Nephron (organoid): ENCODE data around the gene CNKSR3.

ENCODE experiments used
- H3K27ac Mint-ChIP-seq, 3 experiments: 2 replicates each; pipeline ENCODE4 v1.8.0; 2020; ENCODE audit warnings: mixed read lengths in 3 of 3, mild to moderate bottlenecking in 2 of 3, moderate library complexity in 1 of 3
- H3K27me3 Mint-ChIP-seq: 2 replicates; pipeline ENCODE4 v1.8.0; 2021; ENCODE audit warnings: low read depth, mild to moderate bottlenecking, moderate library complexity, mixed read lengths
- H3K36me3 Mint-ChIP-seq: 2 replicates; pipeline ENCODE4 v1.8.0; 2020; ENCODE audit warnings: low read depth, mixed read lengths
- H3K4me1 Mint-ChIP-seq: 2 replicates; pipeline ENCODE4 v1.8.0; 2020; ENCODE audit warnings: mixed read lengths
- H3K4me3 Mint-ChIP-seq, 3 experiments: 2 replicates each; pipeline ENCODE4 v1.8.0; 2020; ENCODE audit warnings: mild to moderate bottlenecking in 3 of 3, mixed read lengths in 3 of 3, moderate library complexity in 2 of 3
- H3K9me3 Mint-ChIP-seq: 2 replicates; pipeline ENCODE4 v1.8.0; 2020; ENCODE audit warnings: mixed read lengths
- TF ChIP-seq, protein P1 (sequence below), 3 experiments: fragments of 200-600 bp; sonication (generic); IDR thresholded peaks; one replicate each; pipeline ENCODE4 v1.5.0; 2021; ENCODE audit warnings: antibody characterized with exemption in 3 of 3; ENCODE audit not compliant: unreplicated experiment in 3 of 3

CNKSR3 gene

DNA sequence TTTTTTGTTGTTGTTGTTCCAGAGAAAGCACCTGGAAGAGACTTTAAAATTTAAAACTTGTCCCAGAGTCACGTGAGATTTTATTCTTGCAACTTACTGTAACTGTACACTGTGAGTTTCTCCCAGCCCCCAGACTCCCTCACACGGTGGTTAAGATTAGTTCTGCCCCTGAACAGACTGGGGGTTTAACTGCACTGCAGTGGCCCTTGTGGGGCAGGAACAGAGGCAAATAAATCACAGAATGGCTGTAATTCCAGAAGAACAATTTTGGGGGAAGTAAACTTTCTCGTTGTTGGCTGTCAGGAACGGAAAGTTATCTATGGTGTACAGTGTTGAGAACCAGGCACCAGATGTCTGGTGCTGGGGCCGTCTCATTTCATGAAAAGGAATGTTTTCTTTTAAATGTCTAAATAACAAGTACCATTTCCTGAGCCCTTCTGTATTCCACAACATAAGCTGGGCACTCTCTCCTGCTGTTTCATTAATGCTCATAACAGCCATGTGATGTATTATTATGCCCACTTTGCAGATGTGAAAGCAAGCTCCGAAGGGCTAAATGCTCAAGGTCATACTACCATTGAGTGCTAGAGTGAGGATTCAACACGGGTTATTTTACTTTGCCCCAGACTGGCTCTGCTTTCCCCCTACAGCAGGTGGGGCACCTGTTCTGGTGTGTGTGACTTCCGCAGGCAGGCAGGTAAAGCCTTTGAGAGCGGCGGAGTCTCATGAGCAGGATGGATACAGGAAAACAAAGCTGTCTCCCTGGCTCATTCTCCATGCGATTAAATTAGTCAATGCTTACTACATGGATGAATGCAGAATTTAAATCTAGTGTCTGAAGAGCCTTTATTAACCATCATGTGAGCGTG lies 30.5 kb downstream of the CNKSR3 start:
- peak overlapping the region; percentile 94 to 98 (median 94) for H3K27ac Mint-ChIP-seq
- H3K9me3 Mint-ChIP-seq: no peaks in the 10 kb centered on the region
- TF ChIP-seq, protein P1, sequence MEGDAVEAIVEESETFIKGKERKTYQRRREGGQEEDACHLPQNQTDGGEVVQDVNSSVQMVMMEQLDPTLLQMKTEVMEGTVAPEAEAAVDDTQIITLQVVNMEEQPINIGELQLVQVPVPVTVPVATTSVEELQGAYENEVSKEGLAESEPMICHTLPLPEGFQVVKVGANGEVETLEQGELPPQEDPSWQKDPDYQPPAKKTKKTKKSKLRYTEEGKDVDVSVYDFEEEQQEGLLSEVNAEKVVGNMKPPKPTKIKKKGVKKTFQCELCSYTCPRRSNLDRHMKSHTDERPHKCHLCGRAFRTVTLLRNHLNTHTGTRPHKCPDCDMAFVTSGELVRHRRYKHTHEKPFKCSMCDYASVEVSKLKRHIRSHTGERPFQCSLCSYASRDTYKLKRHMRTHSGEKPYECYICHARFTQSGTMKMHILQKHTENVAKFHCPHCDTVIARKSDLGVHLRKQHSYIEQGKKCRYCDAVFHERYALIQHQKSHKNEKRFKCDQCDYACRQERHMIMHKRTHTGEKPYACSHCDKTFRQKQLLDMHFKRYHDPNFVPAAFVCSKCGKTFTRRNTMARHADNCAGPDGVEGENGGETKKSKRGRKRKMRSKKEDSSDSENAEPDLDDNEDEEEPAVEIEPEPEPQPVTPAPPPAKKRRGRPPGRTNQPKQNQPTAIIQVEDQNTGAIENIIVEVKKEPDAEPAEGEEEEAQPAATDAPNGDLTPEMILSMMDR (IDR thresholded peaks at IDR 0.05; ENCODE audit: unreplicated experiment in 3 of 3): no peak
- peak overlapping the region; percentile 53 to 76 (median 68) for H3K4me3 Mint-ChIP-seq
- H3K4me1 Mint-ChIP-seq: peaks cover 70% of the 10 kb centered on the region
- no peaks in the 10 kb centered on the region for H3K27me3 Mint-ChIP-seq
- H3K36me3 Mint-ChIP-seq: peaks cover 15% of the 10 kb centered on the region

DNA sequence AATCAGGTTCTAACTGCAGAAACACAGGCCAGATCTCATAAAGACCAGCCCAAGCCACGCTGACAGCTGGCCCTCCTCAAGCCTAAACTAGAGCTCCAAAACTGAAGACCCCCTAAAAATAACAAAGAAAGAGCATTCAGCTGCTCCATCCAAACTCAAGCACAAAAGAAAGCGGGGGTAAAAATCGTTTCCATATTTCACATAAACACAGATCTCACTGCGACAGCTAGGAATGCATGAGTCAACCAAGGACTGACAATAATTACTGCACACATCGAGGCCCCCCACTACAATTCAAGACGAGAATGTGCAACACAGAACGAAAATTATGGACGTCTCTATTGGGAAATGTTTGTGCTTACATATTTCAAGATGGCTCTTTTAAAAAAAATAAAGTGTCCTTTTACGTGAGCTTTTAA lies 31.1 kb downstream of the CNKSR3 start:
- no peaks in the 10 kb centered on the region for H3K27me3 Mint-ChIP-seq
- peaks cover 19% of the 10 kb centered on the region for H3K36me3 Mint-ChIP-seq
- no peaks in the 10 kb centered on the region for H3K9me3 Mint-ChIP-seq
- TF ChIP-seq, protein P1 (IDR thresholded peaks at IDR 0.05; ENCODE audit: unreplicated experiment in 3 of 3): no peak
- peaks cover 71% of the 10 kb centered on the region for H3K4me1 Mint-ChIP-seq
- H3K4me3 Mint-ChIP-seq: peak overlapping the region; percentile 53 to 76 (median 68)
- H3K27ac Mint-ChIP-seq: peak overlapping the region; percentile 94 to 98 (median 94)

DNA sequence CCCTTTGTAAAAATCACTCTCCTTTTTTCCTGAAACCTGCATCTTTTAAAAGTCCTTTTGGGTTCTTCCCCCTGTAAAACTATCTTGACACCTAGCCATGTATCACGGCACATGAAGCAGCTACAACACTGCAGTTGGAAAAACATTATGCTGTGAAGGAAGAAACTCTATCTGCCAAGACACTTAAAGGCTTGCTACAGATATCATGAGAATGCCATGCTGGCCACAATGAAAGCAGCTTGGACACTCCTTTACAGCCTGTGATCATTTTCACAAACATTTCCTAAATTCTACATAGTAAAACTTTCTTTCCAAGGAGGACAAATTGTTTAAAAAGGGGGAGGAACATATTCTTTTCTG lies 31.8 kb downstream of the CNKSR3 start:
- TF ChIP-seq, protein P1 (IDR thresholded peaks at IDR 0.05; ENCODE audit: unreplicated experiment in 3 of 3): no peak
- H3K9me3 Mint-ChIP-seq: no peaks in the 10 kb centered on the region
- peaks cover 21% of the 10 kb centered on the region for H3K36me3 Mint-ChIP-seq
- H3K27me3 Mint-ChIP-seq: no peaks in the 10 kb centered on the region
- peak overlapping the region; percentile 27 to 68 (median 54) for H3K4me3 Mint-ChIP-seq
- peaks cover 68% of the 10 kb centered on the region for H3K4me1 Mint-ChIP-seq
- peak overlapping the region; percentile 94 to 98 (median 94) for H3K27ac Mint-ChIP-seq

DNA sequence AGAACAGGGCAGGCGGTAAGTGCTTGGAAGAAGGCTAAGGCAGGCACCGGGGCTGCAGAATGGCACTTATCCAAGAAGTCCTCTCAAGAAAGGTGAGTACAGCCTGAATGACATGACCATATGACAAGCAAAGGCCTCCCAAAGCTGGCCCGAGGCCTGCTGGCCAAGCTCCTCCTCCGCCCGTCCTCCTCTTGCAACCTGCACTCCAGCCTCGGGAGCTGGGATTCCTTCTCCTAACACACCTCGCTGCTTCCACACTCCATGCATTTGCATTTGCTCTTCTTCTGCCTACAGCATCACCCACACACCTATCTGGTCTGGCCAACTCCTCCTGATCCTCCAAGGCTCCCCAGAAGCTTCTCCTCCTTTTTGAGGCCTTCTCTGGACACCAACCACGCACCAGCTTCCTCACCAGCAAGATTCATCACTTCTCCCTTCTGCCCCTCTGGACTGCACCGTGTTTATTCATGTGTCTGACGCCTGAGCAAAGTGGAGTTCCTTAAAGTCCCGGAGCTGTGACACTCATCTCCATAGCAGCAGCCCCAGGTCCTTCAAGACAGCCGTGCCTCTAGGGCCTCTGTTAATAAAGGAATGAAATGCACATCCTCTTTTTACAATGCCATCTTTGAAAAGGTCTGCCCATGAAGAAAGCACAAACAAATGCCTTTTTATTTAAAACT lies 32.3 kb downstream of the CNKSR3 start:
- H3K9me3 Mint-ChIP-seq: no peaks in the 10 kb centered on the region
- TF ChIP-seq, protein P1 (IDR thresholded peaks at IDR 0.05; ENCODE audit: unreplicated experiment in 3 of 3): no peak
- H3K4me1 Mint-ChIP-seq: peaks cover 66% of the 10 kb centered on the region
- H3K27ac Mint-ChIP-seq: peak overlapping the region; percentile 94 to 98 (median 94)
- H3K27me3 Mint-ChIP-seq: no peaks in the 10 kb centered on the region
- peak overlapping the region; percentile 6 to 68 (median 54) for H3K4me3 Mint-ChIP-seq
- peaks cover 23% of the 10 kb centered on the region for H3K36me3 Mint-ChIP-seq

DNA sequence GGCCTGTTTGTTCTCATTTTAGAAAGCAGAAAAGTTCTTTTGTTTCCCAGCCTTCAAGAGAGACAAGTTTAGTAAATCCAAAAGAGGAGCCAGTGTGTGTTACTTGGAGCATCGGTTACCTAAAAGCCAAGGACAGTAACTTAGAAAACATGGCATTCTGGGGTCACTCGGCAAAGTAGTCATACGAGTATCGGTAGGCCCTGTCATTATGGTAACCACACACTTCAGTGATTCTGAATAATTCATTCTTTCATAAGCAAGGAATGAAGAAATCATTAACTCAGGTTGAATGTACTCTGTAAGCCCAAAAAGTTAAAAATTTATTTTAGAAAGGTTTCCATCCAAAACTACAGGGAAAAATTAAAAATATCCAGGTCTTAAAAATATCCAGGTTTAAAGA lies 34.0 kb downstream of the CNKSR3 start:
- TF ChIP-seq, protein P1 (IDR thresholded peaks at IDR 0.05; ENCODE audit: unreplicated experiment in 3 of 3): no peak
- peak overlapping the region; percentile 69 to 93 (median 88) for H3K27ac Mint-ChIP-seq
- H3K9me3 Mint-ChIP-seq: no peaks in the 10 kb centered on the region
- no peak overlapping the region for H3K4me3 Mint-ChIP-seq
- H3K4me1 Mint-ChIP-seq: peaks cover 70% of the 10 kb centered on the region
- no peaks in the 10 kb centered on the region for H3K27me3 Mint-ChIP-seq
- peaks cover 32% of the 10 kb centered on the region for H3K36me3 Mint-ChIP-seq
